Right ventricle myocardium superior (tissue), 1 donor: ENCODE measurements around the gene HEMK1. TPM values are rescaled to one million over a fixed set of nuclear protein-coding genes. Genes with fewer than 3 reads are reported as not detected.

ENCODE experiments used
- ATAC-seq: fragments of 200-7000 bp; cut with Tn5 transposase; one replicate; pipeline ENCODE4 v1.9.1; 2020; ENCODE audit warnings: mild to moderate bottlenecking; ENCODE audit not compliant: poor library complexity
- DNase-seq: peaks from one replicate; pipeline ENCODE4 v3.0.0-alpha.2; 2020
- intact Hi-C: fragments of 100-400 bp; cut with DNase I; formaldehyde crosslinking; loops from one replicate; pipeline ENCODE4 v1.11.2; 2022
- total RNA-seq: library from RNA; stranded (reverse); fragmentation: NEBNext Ultra II Directional; extraction: Animal tissue kit (Norgen Biotek cat#: 25700); gene quantifications from one replicate; pipeline ENCODE4 v1.2.1, GENCODE V29; 2021
- donor health status: DM: no; HTN: yes; CAD: no; lungs with severe emphysema.

HEMK1 gene
- total RNA-seq, 1 donor from 2014 or later = 19.5 TPM

- DNase-seq (no peak), ATAC-seq (no peak)
- intact Hi-C loops = loop anchor here (1.0 kb wide), 1 partner anchor 43 kb away; no protein-coding TSS in a partner anchor
These were observed 1.4 kb downstream of the HEMK1 start for GRCh38 chr3:50570508-50571279.

- no peak for DNase-seq
- intact Hi-C loops = no loop called here
- no peak for ATAC-seq
These were observed 2.2 kb downstream of the HEMK1 start for GRCh38 chr3:50571486-50571885.

DNA sequence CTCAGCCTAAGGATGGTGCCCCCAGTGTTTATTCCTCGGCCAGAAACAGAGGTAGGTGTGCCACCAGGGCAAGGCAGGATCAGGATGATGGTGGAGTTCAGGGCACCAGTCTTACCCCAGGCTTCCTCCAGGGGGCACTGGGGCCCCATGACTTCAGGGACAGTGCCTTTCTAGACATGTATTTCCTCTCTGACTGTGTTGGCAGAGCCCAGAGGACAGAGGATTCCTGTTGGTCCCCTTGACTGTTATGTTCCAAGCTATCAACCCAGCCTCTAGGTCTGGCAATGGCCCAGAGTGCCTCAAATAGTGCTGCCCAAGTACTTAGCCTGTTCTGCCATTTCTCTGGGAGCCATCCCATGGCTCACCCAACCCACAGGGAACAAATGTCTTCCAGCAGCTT, 2.8 kb downstream of the HEMK1 start:
- DNase-seq (peak; percentile 87), ATAC-seq (peak; percentile 38)
- intact Hi-C loops = no loop called here

DNA sequence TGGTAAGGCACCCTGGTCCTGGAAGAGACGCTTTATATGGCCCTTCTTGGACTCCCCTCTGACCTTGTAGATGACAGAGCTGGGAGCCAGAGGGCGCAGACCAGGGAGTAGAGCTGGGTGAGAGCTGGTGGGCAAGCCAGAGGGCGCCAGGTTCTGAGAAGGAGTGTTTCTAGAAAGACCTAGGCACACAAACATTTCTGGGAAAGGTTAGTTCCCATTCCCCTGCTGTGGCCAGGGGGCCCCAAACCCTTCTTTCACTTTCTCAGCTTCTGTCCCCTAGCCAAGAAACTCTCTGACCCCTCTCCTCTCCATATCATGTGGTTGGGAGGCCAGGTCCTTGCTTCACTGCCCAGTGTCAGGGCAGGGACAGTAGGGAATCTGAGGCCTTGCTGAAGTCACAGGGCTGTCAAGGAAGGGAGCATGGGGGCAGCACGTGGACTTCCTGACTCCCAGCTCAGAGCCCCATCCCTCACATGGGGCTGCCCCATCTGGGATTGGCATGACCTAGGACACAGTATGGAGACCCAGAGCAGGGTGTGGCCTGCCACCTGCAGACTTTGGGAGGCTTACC, 3.6 kb downstream of the HEMK1 start:
- DNase-seq (no peak), ATAC-seq (no peak)
- intact Hi-C loops = no loop called here

- no peak for DNase-seq
- intact Hi-C loops = no loop called here
- no peak for ATAC-seq
These were observed 4.5 kb downstream of the HEMK1 start for GRCh38 chr3:50573566-50574443.

GRCh38 chr3:50574444-50574831, 5.1 kb downstream of the HEMK1 start:
- intact Hi-C loops = no loop called here
- ATAC-seq = no peak
- no peak for DNase-seq

DNA sequence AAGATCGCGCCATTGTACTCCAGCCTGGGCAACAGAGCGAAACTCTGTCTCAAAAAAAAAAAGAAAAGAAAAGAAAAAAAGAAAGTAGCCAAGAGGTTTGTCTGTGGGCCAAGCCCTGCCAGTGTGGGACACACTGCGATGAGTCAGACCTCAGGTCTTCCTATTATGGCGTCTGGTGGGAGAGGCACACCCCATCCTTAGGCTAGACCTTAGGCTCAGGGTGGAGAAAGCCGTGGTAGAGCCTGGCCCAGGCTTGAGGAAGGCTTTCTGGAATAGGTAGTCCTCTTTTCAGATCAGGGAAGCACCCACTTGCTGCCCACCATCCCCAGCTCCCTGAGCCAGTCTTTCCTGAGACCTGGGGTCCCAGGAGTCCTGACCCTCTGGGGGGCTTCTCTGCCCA, 6.0 kb downstream of the HEMK1 start:
- no peak for DNase-seq
- intact Hi-C loops = no loop called here
- ATAC-seq = no peak

DNA sequence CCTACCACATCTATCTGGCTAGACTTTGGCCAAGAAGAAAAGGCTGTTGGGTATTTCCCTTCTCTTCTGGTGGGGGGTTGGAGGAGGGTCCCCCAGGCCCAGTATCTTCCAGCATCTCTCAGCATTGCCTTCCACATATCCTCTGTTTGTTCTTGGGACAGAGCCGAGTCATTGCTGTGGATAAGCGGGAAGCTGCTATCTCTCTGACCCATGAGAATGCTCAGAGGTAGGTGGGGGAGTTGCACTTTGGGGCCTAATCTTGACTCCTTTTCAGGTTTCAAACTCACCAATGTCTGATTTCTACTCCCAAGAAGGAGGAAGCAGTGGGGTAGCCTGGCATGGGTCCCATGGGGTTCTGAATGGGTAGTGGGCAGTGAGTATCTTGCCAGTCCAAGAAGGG, 8.0 kb downstream of the HEMK1 start:
- intact Hi-C loops = no loop called here
- no peak for DNase-seq
- no peak for ATAC-seq

DNA sequence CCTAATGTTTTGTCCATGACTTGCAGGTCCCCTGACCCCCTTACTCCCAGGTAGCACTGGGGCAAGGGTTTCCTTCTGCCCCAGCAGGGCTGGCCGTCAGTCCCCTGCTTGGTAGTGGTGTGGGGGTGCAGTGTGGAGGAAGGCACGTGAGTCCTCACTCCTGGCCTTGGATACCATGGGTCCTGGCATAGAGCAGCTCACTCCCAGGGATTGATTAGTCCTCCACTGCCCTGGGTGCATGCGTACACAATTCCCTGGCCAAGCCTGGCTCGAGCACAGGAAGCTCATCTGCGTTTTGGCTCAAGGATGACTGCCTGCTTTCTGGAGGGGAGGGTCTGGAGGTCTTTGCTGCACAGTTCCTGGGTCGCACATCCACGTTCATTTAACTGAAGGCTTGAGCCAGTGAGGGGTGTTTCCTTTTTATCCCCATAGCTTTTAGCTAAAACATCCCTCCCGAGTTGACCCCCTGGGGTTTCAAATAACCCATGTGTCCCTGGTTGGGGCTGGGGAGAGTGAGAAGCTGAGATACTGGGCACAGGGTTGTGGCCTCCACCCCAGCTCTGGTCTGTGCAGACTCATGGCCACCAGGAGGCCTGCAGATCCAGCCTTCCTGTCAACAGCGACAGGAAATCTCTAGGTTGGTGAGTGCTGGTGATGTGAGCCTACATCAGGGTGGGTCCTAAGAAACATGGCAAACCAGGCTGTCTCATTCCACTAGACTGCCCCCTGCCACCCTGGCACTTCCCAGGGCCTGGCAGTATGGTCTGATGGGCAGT, 11.5 kb downstream of the HEMK1 start:
- no peak for DNase-seq

DNA sequence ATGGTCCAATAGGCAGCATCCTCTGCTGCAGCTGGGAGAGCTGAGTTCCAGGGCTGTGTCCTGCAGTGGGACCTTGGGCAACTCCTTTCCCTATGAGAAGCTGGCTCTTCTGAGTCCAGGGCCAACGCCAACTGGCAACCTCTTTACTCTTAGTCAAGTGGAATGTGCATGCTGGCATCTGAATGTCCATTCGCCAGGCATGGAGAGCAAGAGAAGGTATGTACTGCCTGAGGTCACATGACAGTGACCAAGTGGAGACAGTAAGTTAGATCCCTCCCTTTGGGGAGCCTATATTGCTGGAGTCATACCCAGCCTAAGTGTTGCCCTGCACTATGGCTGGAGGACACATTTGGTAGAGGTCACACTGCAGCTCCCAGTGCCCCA, 12.1 kb downstream of the HEMK1 start:
- ATAC-seq = peak; percentile 47
- intact Hi-C loops = no loop called here
- peak; percentile 67 for DNase-seq

More for the DNA sequence above, 11.5 kb downstream of the HEMK1 start:
- ATAC-seq = no peak
- intact Hi-C loops = no loop called here

- peak; percentile 28 for ATAC-seq
- intact Hi-C loops = no loop called here
- no peak for DNase-seq
These were observed 12.8 kb downstream of the HEMK1 start for GRCh38 chr3:50582083-50582482.

DNA sequence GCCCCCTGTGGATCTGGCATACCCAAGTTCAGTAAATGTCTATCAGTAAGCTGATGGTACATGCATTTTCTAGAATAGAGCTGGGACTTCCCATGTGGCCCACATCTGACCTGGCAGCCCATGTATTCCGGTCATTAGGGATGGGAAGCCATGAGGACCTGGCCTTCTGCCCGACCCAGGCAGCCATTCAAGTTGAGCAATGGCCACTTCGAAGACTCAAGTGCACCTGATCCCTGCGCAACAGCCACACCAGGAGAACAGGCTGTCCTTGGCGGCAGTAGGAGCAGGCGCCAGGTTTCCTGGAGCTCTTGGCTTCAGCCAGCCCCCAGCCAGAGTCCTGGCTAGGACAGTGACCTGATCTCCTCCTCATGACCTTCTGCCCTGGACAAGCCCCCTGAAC, 14.6 kb downstream of the HEMK1 start:
- peak; percentile 82 for ATAC-seq
- peak; percentile 95 for DNase-seq
- intact Hi-C loops = no loop called here

DNA sequence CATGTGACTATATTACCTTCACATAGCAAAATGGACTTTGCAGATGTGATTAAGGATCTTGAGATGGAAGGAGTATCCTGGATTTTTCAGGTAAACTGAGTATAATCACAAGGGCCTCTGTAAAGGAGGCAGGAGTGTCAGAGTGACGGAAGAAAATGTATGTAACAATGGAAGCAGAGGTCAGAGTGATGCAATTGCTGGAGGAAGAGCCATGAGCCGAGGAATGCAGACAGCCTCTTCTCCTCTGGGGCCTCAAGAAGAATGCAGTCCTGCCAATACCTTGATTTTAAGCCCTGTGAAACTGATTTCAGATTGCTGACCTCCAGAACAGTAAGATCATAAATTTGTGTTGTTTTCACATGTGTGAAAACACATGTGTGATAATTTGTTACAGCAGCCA, 15.1 kb downstream of the HEMK1 start:
- intact Hi-C loops = no loop called here
- ATAC-seq (peak; percentile 0), DNase-seq (no peak)

- intact Hi-C loops = no loop called here
- DNase-seq = no peak
- no peak for ATAC-seq
These were observed 16.8 kb downstream of the HEMK1 start for GRCh38 chr3:50585919-50586762.

- DNase-seq = no peak
These were observed 17.4 kb downstream of the HEMK1 start for GRCh38 chr3:50586763-50587070.

GRCh38 chr3:50587373-50587772, 18.1 kb downstream of the HEMK1 start:
- DNase-seq = no peak
- intact Hi-C loops = no loop called here
- ATAC-seq = peak; percentile 23

More at GRCh38 chr3:50586763-50587070, 17.4 kb downstream of the HEMK1 start:
- intact Hi-C loops = no loop called here
- no peak for ATAC-seq

DNA sequence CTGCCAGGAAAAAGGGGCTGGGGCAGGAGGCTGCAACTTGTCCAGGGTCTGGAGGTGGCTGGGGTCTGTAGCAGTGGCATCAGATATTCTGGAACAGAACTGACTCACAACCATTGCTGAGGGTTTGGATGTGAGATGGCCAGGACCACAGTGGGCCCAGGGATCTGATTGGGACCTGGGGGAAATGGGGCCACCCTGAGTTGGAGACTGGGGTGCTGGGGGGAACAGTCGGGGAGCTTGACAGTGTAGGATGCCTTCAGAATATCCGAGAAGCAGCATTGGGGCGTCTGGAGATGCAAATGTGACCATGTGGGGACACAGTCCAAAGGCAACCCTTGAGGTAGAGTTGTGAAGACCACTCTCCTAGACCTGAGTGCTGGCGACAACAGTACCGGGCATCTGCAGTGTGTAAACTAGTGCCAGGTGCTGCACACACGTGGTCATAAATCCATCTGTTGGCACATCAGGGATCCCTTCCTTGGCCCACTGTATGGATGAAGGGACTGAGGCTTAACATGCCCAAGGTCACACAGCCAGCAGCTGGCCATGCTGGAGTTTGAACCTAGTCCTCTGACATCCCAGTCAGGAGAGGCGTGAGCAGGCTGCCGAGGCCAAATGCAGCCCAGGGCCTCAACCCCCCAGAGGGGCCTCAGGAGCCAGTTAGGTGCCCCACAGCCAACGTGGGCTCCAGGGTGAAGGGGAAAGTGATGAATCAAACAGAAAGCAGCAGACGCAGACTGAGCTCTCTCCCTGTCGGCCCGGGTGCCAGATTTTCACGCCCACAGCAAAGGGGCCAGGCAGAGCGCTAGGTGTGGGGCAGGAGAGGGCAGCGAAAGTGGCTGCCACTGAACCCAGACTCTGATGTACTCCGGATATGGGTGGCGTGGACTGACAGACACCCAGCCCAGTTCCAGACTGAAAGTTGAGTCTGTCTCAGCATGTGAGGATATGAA, 18.8 kb downstream of the HEMK1 start:
- DNase-seq (no peak), ATAC-seq (no peak)
- intact Hi-C loops = no loop called here
